Measurements from ENCODE around the gene ANOS1. TPM values are rescaled to one million over a fixed set of nuclear protein-coding genes. Genes with fewer than 3 reads are reported as not detected.

ANOS1 gene
- total RNA-seq, 1 experiment from 2014 or later = 54.9 TPM

GRCh38 chrX:8484360-8484949, 247.5 kb downstream of the ANOS1 start:
- H2AFZ ChIP-seq (ENCODE audit: low read length) = no peak overlapping the region
- no CpG with 5 or more reads among the region's 8 CpGs for WGBS (ENCODE audit: extremely low coverage, insufficient read length, low lambda C conversion rate)
- H3K36me3 Mint-ChIP-seq (ENCODE audit: insufficient read depth in 1 of 3, low read depth in 3 of 3) = no peaks in the 10 kb centered on the region

More at GRCh38 chrX:8484360-8484949, 247.5 kb downstream of the ANOS1 start:
- no peaks in the 10 kb centered on the region for H3K27me3 ChIP-seq (ENCODE audit: insufficient read depth, low read length)
- H2AK5ac ChIP-seq (ENCODE audit: insufficient read length, low read length) = no peak overlapping the region
- no peaks in the 10 kb centered on the region for H3K79me1 ChIP-seq (ENCODE audit: insufficient read depth, low read depth, low read length, poor library complexity, severe bottlenecking)
- H3K9me3 ChIP-seq (ENCODE audit: control insufficient read depth, low read depth, low read length) = no peaks in the 10 kb centered on the region
- H3K79me2 ChIP-seq (ENCODE audit: insufficient read depth, low read length) = no peaks in the 10 kb centered on the region
- no peak overlapping the region for H3K9ac ChIP-seq (ENCODE audit: extremely low read depth, insufficient read length, low read length)
- H2BK120ac ChIP-seq (ENCODE audit: low read depth, low read length, poor library complexity, severe bottlenecking) = no peak overlapping the region
- H3K27ac ChIP-seq (ENCODE audit: insufficient read length, low read depth, low read length) = no peak overlapping the region
- H4K20me1 ChIP-seq (ENCODE audit: control insufficient read depth, insufficient read depth, insufficient read length) = no peaks in the 10 kb centered on the region
- no peaks in the 10 kb centered on the region for H3K27me3 Mint-ChIP-seq (ENCODE audit: low read depth)
- no peak overlapping the region for H3T11ph ChIP-seq (ENCODE audit: low read length)
- peaks cover 0 to 5% of the 10 kb centered on the region in 2 experiments; a peak in 2 of 4 replicates for H3K4me1 Mint-ChIP-seq
- no peak overlapping the region for H2BK5ac ChIP-seq (ENCODE audit: insufficient read length, low read length)
- H3K56ac ChIP-seq (ENCODE audit: insufficient read length, low read depth, low read length) = no peak overlapping the region
- no peak overlapping the region for H2BK15ac ChIP-seq (ENCODE audit: low read depth, low read length)
- no peak overlapping the region for H3K14ac ChIP-seq (ENCODE audit: insufficient read depth, low read length)
- H3K4me3 Mint-ChIP-seq = no peak overlapping the region
- no peak overlapping the region for H2BK20ac ChIP-seq (ENCODE audit: low read depth, low read length, poor library complexity, severe bottlenecking)
- H3K9me3 Mint-ChIP-seq = no peaks in the 10 kb centered on the region; a peak in 1 of 5 replicates
- H3K4me1 ChIP-seq (ENCODE audit: insufficient read depth, low read length) = no peaks in the 10 kb centered on the region; the same call in 1 of the 2 replicates
- no peaks in the 10 kb centered on the region for H3K23me2 ChIP-seq (ENCODE audit: insufficient read length, low read depth, low read length, poor library complexity, severe bottlenecking)
- H4K5ac ChIP-seq (ENCODE audit: insufficient read length, low read depth, low read length) = no peak overlapping the region
- no peak overlapping the region for H2BK12ac ChIP-seq (ENCODE audit: insufficient read length, low read depth, low read length)
- H3K18ac ChIP-seq (ENCODE audit: insufficient read length, low read depth, low read length) = no peak overlapping the region
- no peak overlapping the region for H4K8ac ChIP-seq (replicated peaks; ENCODE audit: insufficient read length, low read depth, low read length)
- H3K27ac Mint-ChIP-seq = no peak overlapping the region
- no peak for TF ChIP-seq CTCF (conservative IDR thresholded peaks at IDR 0.05)
- H3K23ac ChIP-seq (ENCODE audit: insufficient read length, low read depth, low read length) = no peak overlapping the region
- H4K91ac ChIP-seq (ENCODE audit: insufficient read length, low read depth, low read length) = no peak overlapping the region
- H3K4ac ChIP-seq (ENCODE audit: low read depth, low read length) = no peak overlapping the region
- H3K4me2 ChIP-seq (ENCODE audit: insufficient read depth, insufficient read length, low read length) = no peak overlapping the region
- no peak for DNase-seq

Other genes with a start within 250 kb of the ANOS1 start
- gene FAM9A, start 69.2 kb upstream of the ANOS1 start, total RNA-seq (2021) = not detected in 2 replicates